CD4-positive, CD25-positive, alpha-beta regulatory T cell (primary cell): ENCODE data around the gene MCHR1. TPM values are rescaled to one million over a fixed set of nuclear protein-coding genes. Genes with fewer than 3 reads are reported as not detected.
"Not testable (repeated sequence)": the region's sequence is repeated elsewhere in the genome, so short reads cannot be mapped to it uniquely, and the experiment has no call there.

ENCODE experiments used
- ATAC-seq, 2 donors: fragments of 150-1000 bp; cut with Tn5 transposase; one replicate each; pipeline ENCODE4 v1.10.0; 2021; ENCODE audit warnings: low read depth in 2 of 2, moderate number of reproducible peaks in 2 of 2, moderate library complexity in 1 of 2
- DNase-seq, 3 donors: peaks; one replicate each; pipeline versions ENCODE4 v3.0.0 to v3.0.0-alpha.2; 2012 to 2022; ENCODE audit warnings: mixed read lengths in 1 of 3
- H3K27ac ChIP-seq: one replicate; pipeline ENCODE4 v1.7.0; 2013; ENCODE audit warnings: mild to moderate bottlenecking, low read length; ENCODE audit not compliant: insufficient read depth, poor library complexity, severe bottlenecking
- H3K27me3 ChIP-seq: one replicate; pipeline ENCODE4 v1.7.0; 2013; ENCODE audit warnings: low read length; ENCODE audit not compliant: control insufficient read depth, insufficient read depth
- H3K36me3 ChIP-seq: one replicate; pipeline ENCODE4 v1.7.0; 2013; ENCODE audit warnings: mild to moderate bottlenecking, low read length, moderate library complexity; ENCODE audit not compliant: control insufficient read depth, insufficient read depth
- H3K4me1 ChIP-seq: 2 replicates; pipeline ENCODE4 v1.7.0; 2013; ENCODE audit warnings: mild to moderate bottlenecking, low read length; ENCODE audit not compliant: insufficient read depth, control insufficient read depth, poor library complexity, severe bottlenecking
- H3K4me3 ChIP-seq: one replicate; pipeline ENCODE4 v1.7.0; 2013; ENCODE audit warnings: low read depth, mild to moderate bottlenecking, low read length, moderate library complexity
- H3K9me3 ChIP-seq, 2 experiments: 1 replicate in 1 of 2; 2 replicates in 1 of 2; pipeline ENCODE4 v1.7.0; 2013; ENCODE audit warnings: low read length in 2 of 2, mild to moderate bottlenecking in 1 of 2, moderate library complexity in 1 of 2; ENCODE audit not compliant: control insufficient read depth in 2 of 2
- H3K27ac Mint-ChIP-seq, 3 donors: one replicate each; pipeline ENCODE4 v1.8.0; 2020 to 2022; ENCODE audit warnings: mild to moderate bottlenecking in 3 of 3, mixed read lengths in 3 of 3, moderate library complexity in 2 of 3
- H3K27me3 Mint-ChIP-seq: one replicate; pipeline ENCODE4 v1.8.0; 2022; ENCODE audit warnings: mild to moderate bottlenecking, mixed read lengths
- H3K36me3 Mint-ChIP-seq: one replicate; pipeline ENCODE4 v1.8.0; 2020; ENCODE audit warnings: mixed read lengths
- H3K4me1 Mint-ChIP-seq, 4 donors: one replicate each; pipeline ENCODE4 v1.8.0; 2020 to 2022; ENCODE audit warnings: mixed read lengths in 4 of 4, mild to moderate bottlenecking in 1 of 4
- H3K4me3 Mint-ChIP-seq, 4 donors: one replicate each; pipeline ENCODE4 v1.8.0; 2020 to 2022; ENCODE audit warnings: mild to moderate bottlenecking in 4 of 4, mixed read lengths in 4 of 4, moderate library complexity in 3 of 4
- H3K9me3 Mint-ChIP-seq, 7 donors: one replicate each; pipeline ENCODE4 v1.8.0; 2020 to 2022; ENCODE audit warnings: mixed read lengths in 7 of 7, mild to moderate bottlenecking in 3 of 7, moderate library complexity in 2 of 7
- polyA plus RNA-seq, 4 donors: library from polyadenylated mRNA; unstranded; fragments of 300-500 nt; fragmentation: Illumina TruSeq; gene quantifications; one replicate each; pipeline ENCODE4 v1.2.3, GENCODE V29; 2021
- total RNA-seq: library from RNA; stranded (reverse); gene quantifications from one replicate; pipeline ENCODE4 v1.2.3, GENCODE V29; 2022

The MCHR1 gene
- total and polyA plus RNA-seq, 5 donors from 2014 or later: not detected

DNA sequence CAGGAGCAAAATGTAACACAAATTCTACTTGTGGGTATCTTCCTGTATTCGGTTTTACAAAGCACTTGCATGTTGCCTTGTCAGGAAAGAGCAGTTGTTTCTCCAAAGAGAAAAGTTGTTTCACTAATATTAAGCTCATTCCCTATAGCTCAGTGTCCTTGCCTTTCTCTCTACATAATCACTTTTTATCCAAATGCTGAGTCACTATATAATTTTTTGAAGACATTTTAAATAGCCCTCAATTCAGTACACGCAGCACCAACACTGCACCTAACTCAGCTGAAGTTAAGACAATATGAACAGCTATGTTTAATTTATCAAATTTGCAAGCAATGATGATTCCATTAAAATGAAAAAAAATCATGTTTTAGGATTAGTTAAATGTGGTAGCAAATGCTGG is 28.2 kb upstream of the MCHR1 start:
- Histone ChIP-seq H3K4me3 (peak overlapping the region; percentile 55), H3K9me3 (no peaks in the 10 kb centered on the region), H3K36me3 (no peaks in the 10 kb centered on the region), H3K27ac (peak overlapping the region; percentile 65), H3K4me1 (peaks cover 6% of the 10 kb centered on the region), H3K27me3 (no peaks in the 10 kb centered on the region)
- H3K36me3 Mint-ChIP-seq: no peaks in the 10 kb centered on the region
- H3K27ac Mint-ChIP-seq: peak overlapping the region; percentile 18 to 71 (median 31)
- H3K4me3 Mint-ChIP-seq: peak overlapping the region in 1 of 4 donors; percentile 93
- peaks cover 4 to 15% (median 9%) of the 10 kb centered on the region in 4 donors for H3K4me1 Mint-ChIP-seq
- ATAC-seq (no peak), DNase-seq (no peak)
- no peaks in the 10 kb centered on the region for H3K9me3 Mint-ChIP-seq
- no peaks in the 10 kb centered on the region for H3K27me3 Mint-ChIP-seq

DNA sequence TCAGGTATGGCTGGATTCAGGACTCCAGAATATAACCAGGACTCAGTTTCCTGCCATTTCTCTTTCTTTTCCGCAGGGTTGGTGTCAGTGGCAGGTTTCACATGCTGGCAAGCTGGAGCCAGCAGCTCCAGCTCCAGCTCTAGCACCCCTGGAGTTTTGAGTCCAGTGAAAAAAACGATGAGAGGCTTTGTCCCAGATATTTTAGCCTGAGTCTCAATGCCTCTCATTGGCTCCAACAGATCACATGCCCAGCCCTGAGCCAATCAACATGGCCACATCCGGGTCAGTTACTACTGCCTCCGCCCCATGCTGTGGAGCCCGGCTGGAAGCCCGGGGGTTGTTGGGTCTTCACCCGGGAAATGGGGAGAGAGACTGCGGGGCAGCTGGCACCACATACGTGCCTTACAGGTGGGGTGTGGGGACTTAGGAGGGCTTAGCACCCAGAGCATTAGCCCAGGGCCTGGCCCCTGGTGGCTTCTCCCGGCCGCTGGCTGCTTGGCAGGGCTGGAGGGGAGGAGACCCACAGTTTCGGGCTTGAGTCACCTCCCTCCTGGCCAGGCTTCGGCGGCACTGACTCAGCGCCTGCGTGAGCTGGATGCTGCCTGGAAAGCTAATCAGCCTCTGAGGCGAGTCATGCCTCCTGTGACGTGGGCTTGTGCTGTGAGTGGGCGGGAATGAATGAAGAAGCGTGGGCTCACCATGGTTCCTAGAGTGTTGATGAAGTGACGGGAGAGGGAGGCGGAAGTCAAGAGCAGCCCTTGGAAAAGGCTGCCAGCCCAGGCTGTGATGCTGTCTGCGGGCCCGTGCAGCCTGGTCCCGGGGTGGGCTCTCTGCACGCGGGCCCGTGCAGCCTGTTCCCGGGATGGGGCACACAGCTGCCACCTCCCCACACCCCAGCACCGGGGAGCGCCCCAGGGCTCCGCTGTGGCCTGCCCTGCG is 27.5 kb upstream of the MCHR1 start:
- H3K4me1 Mint-ChIP-seq: peaks cover 0 to 9% (median 6%) of the 10 kb centered on the region in 4 donors
- ATAC-seq (peak; percentile 90 to 91), DNase-seq (peak; percentile 62 to 70 (median 65))
- peak overlapping the region in 2 of 3 donors; percentile 71 to 85 for H3K27ac Mint-ChIP-seq
- H3K9me3 Mint-ChIP-seq: no peaks in the 10 kb centered on the region
- Histone ChIP-seq H3K27me3 (no peaks in the 10 kb centered on the region), H3K9me3 (no peaks in the 10 kb centered on the region), H3K4me1 (no peaks in the 10 kb centered on the region), H3K4me3 (peak overlapping the region; percentile 55), H3K36me3 (no peaks in the 10 kb centered on the region), H3K27ac (peak overlapping the region; percentile 65)
- H3K36me3 Mint-ChIP-seq: no peaks in the 10 kb centered on the region
- peak overlapping the region; percentile 79 to 93 (median 88) for H3K4me3 Mint-ChIP-seq
- H3K27me3 Mint-ChIP-seq: no peaks in the 10 kb centered on the region

DNA sequence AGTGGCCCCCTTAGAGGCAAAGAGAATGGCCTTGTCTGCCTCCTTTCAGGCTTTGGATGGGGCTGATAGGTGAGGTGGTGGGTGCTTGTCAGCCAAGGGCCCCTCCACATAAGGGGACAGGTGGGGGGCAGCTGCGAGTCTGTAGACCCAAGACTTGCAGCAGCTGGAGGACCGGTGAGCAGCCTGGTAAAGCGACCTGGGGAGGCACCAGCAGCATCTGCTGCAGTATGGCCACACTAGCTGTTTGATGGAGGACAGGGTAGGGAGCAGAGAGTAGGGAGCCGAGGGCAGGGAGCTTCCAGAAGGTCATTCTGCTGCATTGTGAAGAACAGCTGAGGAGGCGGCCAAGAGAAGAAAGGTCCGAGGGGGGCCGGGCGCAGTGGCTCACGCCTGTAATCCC is 25.9 kb upstream of the MCHR1 start:
- no peak overlapping the region for H3K27ac ChIP-seq
- Mint-ChIP-seq H3K9me3 (no peaks in the 10 kb centered on the region), H3K27ac (no peak overlapping the region), H3K36me3 (no peaks in the 10 kb centered on the region), H3K27me3 (no peaks in the 10 kb centered on the region), H3K4me3 (no peak overlapping the region), H3K4me1 (peaks cover 0 to 9% (median 5%) of the 10 kb centered on the region in 4 donors)
- H3K9me3 ChIP-seq: no peaks in the 10 kb centered on the region
- no peak overlapping the region for H3K4me3 ChIP-seq
- DNase-seq (no peak), ATAC-seq (no peak)
- no peaks in the 10 kb centered on the region for H3K27me3 ChIP-seq
- H3K36me3 ChIP-seq: no peaks in the 10 kb centered on the region
- no peaks in the 10 kb centered on the region for H3K4me1 ChIP-seq

DNA sequence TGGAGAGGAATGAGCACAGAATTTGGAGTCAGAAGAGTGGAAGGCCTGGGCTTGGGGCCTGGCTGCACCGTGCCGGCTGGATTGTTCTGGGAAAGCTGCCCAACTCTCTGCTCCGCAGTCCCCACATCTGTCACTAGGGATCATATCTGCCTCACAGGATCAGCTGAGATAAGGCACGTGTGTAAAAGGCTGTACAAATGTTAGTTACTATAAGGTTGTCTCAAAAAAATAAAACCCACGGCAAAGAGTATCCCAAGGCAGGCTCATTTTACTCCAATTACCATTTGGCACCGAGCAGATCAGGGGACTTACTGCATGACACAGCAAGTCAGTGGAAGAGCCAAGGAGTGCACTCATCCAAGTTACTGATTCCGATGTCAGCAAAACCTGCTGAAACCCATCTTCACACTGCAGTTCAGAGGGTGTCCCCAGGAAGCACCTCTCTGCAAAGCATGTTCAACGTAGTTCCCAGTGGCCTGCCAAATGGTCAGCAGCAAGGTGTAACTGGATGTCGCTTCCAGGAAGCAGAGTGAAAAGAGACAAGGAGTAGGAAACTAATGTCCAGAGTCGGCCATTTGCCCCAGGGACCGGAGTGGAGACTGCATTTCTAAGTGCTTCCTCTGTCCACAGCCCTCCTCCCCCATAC is 24.6 kb upstream of the MCHR1 start:
- H3K9me3 Mint-ChIP-seq: no peaks in the 10 kb centered on the region
- H3K4me3 Mint-ChIP-seq: no peak overlapping the region
- no peaks in the 10 kb centered on the region for H3K36me3 Mint-ChIP-seq
- Histone ChIP-seq H3K9me3 (no peaks in the 10 kb centered on the region), H3K36me3 (no peaks in the 10 kb centered on the region), H3K27me3 (no peaks in the 10 kb centered on the region), H3K4me3 (no peak overlapping the region), H3K27ac (no peak overlapping the region), H3K4me1 (no peaks in the 10 kb centered on the region)
- peaks cover 0 to 9% (median 6%) of the 10 kb centered on the region in 4 donors for H3K4me1 Mint-ChIP-seq
- H3K27me3 Mint-ChIP-seq: no peaks in the 10 kb centered on the region
- ATAC-seq (no peak), DNase-seq (no peak)
- no peak overlapping the region for H3K27ac Mint-ChIP-seq

DNA sequence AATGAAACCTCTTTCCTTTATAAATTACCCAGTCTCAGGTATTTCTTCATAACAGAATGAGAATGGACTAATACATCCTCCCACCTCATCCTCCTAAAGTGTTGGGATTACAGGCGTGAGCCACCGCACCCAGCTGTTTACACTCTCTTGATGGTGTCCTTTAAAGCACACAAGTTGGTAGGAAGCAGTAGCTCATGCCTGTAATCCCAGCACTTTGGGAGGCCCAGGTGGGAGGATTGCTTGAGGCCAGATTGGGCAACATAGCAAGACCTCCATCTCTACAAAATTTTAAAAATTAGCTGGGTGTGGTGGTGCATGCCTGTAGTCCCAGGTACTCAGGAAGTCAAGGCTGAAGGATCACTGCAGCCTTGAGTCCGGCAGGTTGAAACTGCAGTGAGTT is 23.3 kb upstream of the MCHR1 start:
- DNase-seq, H3K27ac ChIP-seq, H3K27me3 Mint-ChIP-seq, H3K4me1 Mint-ChIP-seq, H3K36me3 ChIP-seq, H3K36me3 Mint-ChIP-seq, H3K27me3 ChIP-seq, H3K9me3 Mint-ChIP-seq, ATAC-seq, H3K4me3 ChIP-seq, H3K9me3 ChIP-seq, H3K27ac Mint-ChIP-seq, H3K4me3 Mint-ChIP-seq, H3K4me1 ChIP-seq: not testable (repeated sequence)

DNA sequence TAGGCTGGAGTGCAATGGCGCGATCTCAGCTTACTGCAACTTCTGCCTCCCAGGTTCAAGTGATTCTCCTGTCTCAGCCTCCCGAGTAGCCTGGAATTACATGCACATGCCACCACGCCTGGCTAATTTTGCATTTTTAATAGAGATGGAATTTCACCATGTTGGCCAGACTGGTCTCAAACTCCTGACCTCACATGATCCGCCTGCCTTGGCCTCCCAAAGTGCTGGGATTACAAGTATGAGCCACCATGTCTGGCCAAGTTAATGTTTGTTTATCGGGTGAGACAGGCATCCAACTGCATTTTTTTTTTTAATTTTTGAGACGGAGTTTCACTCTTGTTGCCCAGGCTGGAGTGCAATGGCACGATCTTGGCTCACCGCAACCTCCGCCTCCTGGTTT is 22.6 kb upstream of the MCHR1 start:
- not testable (repeated sequence) for H3K27me3 Mint-ChIP-seq, H3K4me3 ChIP-seq, H3K36me3 Mint-ChIP-seq, DNase-seq, H3K27me3 ChIP-seq, H3K4me1 ChIP-seq, H3K36me3 ChIP-seq, H3K27ac ChIP-seq, H3K9me3 ChIP-seq, H3K4me3 Mint-ChIP-seq, H3K9me3 Mint-ChIP-seq, H3K4me1 Mint-ChIP-seq, H3K27ac Mint-ChIP-seq, ATAC-seq

- peaks cover 0 to 2% (median 0%) of the 10 kb centered on the region in 4 donors for H3K4me1 Mint-ChIP-seq
- Histone ChIP-seq H3K36me3 (no peaks in the 10 kb centered on the region), H3K27ac (no peak overlapping the region), H3K9me3 (no peaks in the 10 kb centered on the region), H3K4me1 (no peaks in the 10 kb centered on the region), H3K27me3 (no peaks in the 10 kb centered on the region), H3K4me3 (no peak overlapping the region)
- H3K27me3 Mint-ChIP-seq: peaks cover 4% of the 10 kb centered on the region
- peak overlapping the region in 1 of 3 donors; percentile 21 for H3K27ac Mint-ChIP-seq
- no peak for ATAC-seq
- H3K9me3 Mint-ChIP-seq: no peaks in the 10 kb centered on the region
- no peak for DNase-seq
- no peaks in the 10 kb centered on the region for H3K36me3 Mint-ChIP-seq
- H3K4me3 Mint-ChIP-seq: no peak overlapping the region
Observed at GRCh38 chr22:40659166-40659565, 20.1 kb upstream of the MCHR1 start.
